ENCODE measurements around the gene FGF7.
"Not testable (repeated sequence)": the region's sequence is repeated elsewhere in the genome, so short reads cannot be mapped to it uniquely, and the experiment has no call there.

Gene FGF7

GRCh38 chr15:49423021-49423420, at the start of gene FGF7:
FGF7 (plus strand) TSS chr15:49423242; CDS start chr15:49424298, 1,056 bp downstream.
- in situ Hi-C loops (cut with MboI; ENCODE audit: low sequenced_read_pairs, unreplicated experiment) = no loop called here
- no peak for TF ChIP-seq CTCF (IDR thresholded peaks at IDR 0.05; ENCODE audit: borderline replicate concordance, control extremely low read depth, extremely low read depth, insufficient read depth, missing control alignments)
- DNase-seq (ENCODE audit: low spot score) = no peak

- in situ Hi-C loops (cut with MboI; ENCODE audit: low sequenced_read_pairs, unreplicated experiment) = no loop called here
- TF ChIP-seq CTCF (IDR thresholded peaks at IDR 0.05; ENCODE audit: borderline replicate concordance, control extremely low read depth, extremely low read depth, insufficient read depth, missing control alignments) = no peak
- no peak for DNase-seq (ENCODE audit: low spot score)
Observed at GRCh38 chr15:49379996-49380395, 43.0 kb upstream of the FGF7 start.

DNA sequence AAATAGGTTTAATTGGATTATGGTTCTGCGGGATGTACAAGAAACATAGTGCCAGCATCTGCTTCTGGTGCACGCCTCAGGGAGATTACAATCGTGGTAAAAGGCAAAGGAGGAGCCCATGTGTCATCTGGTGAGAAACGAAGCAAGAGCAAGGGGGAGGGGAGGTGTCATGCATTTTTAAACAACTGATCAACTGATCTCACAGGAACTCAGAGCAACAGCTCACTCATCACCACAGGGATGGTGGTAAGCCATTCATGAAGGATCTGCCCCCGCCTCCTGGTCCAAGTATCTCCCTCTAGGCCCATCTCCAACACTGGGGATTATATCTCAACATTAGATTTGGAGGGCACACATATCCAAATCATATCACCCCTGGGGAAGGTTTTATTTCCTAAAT, 42.1 kb upstream of the FGF7 start:
- in situ Hi-C loops (cut with MboI; ENCODE audit: low sequenced_read_pairs, unreplicated experiment) = no loop called here
- no peak for DNase-seq (ENCODE audit: low spot score)
- TF ChIP-seq CTCF (IDR thresholded peaks at IDR 0.05; ENCODE audit: borderline replicate concordance, control extremely low read depth, extremely low read depth, insufficient read depth, missing control alignments) = no peak

- in situ Hi-C loops (cut with MboI; ENCODE audit: low sequenced_read_pairs, unreplicated experiment) = no loop called here
- DNase-seq (ENCODE audit: low spot score) = no peak
- no peak for TF ChIP-seq CTCF (IDR thresholded peaks at IDR 0.05; ENCODE audit: borderline replicate concordance, control extremely low read depth, extremely low read depth, insufficient read depth, missing control alignments)
Observed at GRCh38 chr15:49382394-49382793, 40.6 kb upstream of the FGF7 start.

DNA sequence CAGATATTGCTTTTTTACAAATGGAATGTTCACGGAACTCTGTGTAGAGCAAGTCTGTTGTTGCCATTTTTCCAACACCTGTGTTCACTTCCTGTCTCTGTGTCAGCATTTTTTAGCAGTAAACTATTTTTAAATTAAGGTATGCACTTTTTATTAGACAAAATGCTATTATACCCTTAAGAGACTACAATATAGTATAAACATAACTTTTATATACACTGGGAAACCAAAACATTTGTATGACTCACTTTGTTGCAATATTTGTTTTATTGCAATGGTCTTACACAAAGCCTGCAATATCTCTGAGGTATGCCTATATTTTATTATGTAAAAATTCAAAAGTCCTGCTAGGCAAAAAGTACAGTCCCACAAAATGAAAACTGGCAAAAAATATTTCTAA, 39.8 kb upstream of the FGF7 start:
- DNase-seq (ENCODE audit: low spot score) = no peak
- no peak for TF ChIP-seq CTCF (IDR thresholded peaks at IDR 0.05; ENCODE audit: borderline replicate concordance, control extremely low read depth, extremely low read depth, insufficient read depth, missing control alignments)
- in situ Hi-C loops (cut with MboI; ENCODE audit: low sequenced_read_pairs, unreplicated experiment) = no loop called here

DNA sequence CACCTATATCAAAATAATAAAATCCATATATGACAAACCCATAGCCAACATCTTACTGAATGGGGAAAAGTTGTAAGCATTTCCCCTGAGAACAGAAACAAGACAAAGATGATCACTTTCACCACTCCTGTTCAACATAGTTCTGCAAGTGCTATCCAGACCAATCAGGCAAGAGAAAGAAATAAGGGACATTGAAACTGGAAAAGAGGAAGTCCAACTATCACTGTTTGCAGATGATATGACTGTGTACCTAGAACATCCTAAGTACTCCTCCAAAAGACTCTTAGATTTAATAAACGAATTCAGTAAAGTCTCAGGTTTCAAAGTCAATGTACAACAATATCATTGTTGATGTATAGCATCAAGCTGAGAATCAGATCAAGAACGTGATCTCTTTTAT, 35.6 kb upstream of the FGF7 start:
- no peak for DNase-seq (ENCODE audit: low spot score)
- in situ Hi-C loops (cut with MboI; ENCODE audit: low sequenced_read_pairs, unreplicated experiment) = no loop called here
- no peak for TF ChIP-seq CTCF (IDR thresholded peaks at IDR 0.05; ENCODE audit: borderline replicate concordance, control extremely low read depth, extremely low read depth, insufficient read depth, missing control alignments)

DNA sequence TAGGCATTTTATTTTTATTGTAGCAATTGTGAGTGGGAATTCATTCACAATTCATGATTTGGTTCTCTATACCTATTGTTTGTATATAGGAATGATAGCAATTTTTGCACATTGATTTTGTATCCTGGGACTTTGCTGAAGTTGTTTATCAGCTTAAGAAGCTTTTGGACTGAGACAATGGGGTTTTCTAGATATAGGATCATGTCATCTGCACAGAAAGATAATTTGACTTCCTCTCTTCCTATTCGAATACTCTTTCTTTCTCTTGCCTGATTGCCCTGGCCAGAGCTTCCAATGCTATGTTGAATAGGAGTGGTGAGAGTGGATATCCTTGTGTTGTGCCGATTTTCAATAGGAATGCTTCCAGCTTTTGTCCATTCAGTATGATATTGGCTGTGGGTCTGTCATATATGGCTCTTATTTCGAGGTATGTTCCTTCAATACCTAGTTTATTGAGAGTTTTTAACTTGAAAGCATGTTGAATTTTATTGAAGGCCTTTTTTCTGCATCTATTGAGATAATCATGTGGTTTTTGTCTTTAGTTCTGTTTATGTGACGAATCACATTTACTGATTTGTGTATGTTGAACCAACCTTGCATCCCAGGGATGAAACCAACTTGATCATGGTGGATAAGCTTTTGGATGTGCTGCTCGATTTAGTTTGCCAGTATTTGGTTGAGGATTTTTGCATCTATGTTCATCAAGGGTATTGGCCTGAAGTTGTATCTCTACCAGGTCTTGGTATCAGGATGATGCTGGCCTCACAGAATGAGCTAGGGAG, 20.3 kb upstream of the FGF7 start:
- in situ Hi-C loops (cut with MboI; ENCODE audit: low sequenced_read_pairs, unreplicated experiment); DNase-seq (ENCODE audit: low spot score): not testable (repeated sequence)
